ENCODE measurements around the gene STXBP1.

DNA sequence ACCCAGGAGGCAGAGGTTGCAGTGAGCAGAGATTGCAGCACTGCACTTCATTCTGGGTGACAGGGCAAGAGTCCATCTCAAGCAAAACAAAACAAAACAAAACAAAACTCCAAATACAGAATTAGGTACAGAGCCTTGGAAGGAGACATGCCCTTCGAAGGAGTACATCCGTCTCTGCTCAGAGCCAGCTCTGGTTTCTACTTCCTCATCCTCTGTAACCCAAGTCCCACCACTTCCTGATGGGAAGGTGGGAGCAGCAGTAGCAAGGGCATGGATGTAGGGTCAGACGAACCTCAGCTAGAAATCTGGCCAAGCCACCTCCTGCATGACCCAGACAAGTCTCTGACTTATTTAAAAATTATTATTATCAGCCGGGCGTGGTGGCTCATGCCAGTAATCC is 16.5 kb upstream of the STXBP1 start:
- TF ChIP-seq, protein P1, sequence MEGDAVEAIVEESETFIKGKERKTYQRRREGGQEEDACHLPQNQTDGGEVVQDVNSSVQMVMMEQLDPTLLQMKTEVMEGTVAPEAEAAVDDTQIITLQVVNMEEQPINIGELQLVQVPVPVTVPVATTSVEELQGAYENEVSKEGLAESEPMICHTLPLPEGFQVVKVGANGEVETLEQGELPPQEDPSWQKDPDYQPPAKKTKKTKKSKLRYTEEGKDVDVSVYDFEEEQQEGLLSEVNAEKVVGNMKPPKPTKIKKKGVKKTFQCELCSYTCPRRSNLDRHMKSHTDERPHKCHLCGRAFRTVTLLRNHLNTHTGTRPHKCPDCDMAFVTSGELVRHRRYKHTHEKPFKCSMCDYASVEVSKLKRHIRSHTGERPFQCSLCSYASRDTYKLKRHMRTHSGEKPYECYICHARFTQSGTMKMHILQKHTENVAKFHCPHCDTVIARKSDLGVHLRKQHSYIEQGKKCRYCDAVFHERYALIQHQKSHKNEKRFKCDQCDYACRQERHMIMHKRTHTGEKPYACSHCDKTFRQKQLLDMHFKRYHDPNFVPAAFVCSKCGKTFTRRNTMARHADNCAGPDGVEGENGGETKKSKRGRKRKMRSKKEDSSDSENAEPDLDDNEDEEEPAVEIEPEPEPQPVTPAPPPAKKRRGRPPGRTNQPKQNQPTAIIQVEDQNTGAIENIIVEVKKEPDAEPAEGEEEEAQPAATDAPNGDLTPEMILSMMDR (IDR thresholded peaks at IDR 0.05; ENCODE audit: low read depth, low read length), result no peak
- no peak for TF ChIP-seq EZH2phosphoT487 (IDR thresholded peaks at IDR 0.05; ENCODE audit: low read depth)
